GM21360 (cell line): ENCODE data around the gene SH3GLB2.

ENCODE experiments used
- ATAC-seq: cut with Tn5 transposase; IDR thresholded peaks from one replicate; pipeline ENCODE4 v1.9.1; 2021; ENCODE audit warnings: mild to moderate bottlenecking, moderate library complexity; ENCODE audit not compliant: unreplicated experiment

SH3GLB2 gene

DNA sequence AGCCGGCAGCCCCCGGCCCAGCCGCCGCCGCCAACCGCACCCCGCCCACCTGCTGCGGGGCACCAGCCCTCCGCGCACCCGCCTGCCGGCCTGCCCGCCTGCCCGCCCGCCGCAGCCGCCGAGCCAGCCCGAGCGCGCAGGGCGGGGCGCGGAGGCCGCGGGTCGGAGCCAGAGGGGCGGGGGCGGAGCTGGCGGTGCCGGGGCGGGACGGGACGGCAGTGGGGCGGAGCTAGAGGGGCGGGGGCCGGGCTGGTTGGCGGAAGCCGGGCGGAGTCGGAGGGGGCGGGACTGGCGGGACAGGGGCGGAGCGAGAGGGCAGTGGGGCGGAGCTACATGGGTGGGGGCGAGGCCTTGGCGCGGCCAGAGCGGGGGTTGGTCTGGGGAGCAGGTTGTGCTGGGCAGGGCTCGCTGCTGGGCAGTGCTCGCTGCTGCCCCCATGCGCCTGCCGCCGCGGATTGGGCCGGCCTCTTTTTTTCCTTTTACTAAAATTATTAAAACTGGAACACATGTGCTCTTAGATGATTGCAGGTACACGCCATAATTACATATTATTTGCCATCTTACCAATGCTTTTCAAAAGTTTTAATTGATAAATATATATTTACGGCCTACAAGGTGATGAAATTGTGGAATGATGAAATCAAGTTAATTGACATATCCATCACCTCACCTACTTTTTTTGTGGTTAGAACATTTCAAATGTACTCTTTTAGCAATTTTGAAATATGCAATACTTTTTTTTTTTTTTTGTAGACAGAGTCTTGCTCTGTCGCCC is at the start of gene SH3GLB2:
TSS of gene SH3GLB2 (minus strand) at position 140 of the 775 bp plus-strand sequence. CDS start 177 bp downstream, outside the sequence.
- ATAC-seq = peak; percentile 77

DNA sequence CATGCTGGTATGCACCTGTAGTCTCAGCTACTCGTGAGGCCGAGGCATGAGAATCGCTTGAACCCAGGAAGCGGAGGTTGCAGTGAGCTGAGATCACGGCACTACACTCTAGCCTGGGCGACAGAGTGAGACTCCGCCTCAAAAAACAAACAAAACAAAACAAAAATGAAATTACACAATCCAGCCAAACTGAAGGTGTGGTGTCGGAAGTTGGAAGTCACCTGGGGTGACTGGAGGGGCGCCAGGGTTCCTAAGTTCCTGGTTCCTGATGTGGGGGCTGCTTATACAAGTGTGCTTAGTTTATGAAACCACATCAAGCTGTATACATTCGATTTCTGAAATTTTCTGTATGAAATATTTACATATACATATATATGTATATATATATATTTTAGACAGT is 49.1 kb upstream of the SH3GLB2 start:
- no peak for ATAC-seq

DNA sequence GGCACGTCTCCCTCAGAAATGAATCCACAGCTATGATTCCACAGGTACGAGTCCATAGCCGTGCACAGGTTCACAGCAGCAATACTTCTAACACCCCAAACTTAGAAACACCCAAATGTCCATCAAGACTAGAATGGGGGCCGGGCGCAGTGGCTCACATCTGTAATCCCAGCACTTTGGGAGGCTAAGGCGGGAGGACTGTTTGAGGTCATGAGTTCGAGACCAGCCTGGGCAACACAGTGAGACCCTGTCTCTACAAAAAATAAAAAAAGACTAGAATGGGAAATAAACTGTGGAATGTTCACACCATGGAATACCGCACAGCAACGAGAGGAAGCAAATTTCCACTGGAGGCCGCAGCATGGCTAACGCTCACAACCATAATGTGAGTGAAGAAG is 48.5 kb upstream of the SH3GLB2 start:
- no peak for ATAC-seq

DNA sequence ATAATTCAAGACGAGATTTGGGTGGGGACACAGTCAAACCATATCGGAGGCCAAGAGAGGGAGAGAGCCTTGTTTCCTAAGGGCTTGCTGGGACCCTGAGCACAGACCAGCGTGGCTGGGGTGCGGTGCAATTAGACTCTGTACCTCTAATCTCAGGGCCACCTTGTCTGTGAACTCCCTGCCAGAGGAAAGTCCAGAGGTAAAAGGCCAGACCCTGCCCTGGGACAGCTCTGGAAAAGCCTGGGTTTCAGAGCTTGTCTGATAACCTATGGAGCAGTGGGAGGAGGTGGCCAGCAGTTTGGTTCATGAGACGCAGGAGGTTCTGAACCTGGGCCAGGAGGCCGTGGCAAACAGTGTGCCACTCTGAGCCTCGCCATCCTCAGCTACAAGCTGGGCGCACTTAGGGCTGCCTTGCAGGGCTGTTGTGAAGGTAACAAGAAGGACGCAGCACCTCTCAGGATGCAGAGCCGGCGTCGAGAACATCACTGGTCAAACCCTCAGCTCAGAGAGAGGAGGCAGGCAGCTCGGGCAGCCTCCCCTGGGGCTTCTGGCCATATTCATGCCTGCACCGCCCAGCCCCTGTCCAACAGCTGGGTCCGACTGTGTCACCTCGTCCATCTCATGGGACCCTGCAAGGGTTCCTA is 48.0 kb upstream of the SH3GLB2 start:
- no peak for ATAC-seq

DNA sequence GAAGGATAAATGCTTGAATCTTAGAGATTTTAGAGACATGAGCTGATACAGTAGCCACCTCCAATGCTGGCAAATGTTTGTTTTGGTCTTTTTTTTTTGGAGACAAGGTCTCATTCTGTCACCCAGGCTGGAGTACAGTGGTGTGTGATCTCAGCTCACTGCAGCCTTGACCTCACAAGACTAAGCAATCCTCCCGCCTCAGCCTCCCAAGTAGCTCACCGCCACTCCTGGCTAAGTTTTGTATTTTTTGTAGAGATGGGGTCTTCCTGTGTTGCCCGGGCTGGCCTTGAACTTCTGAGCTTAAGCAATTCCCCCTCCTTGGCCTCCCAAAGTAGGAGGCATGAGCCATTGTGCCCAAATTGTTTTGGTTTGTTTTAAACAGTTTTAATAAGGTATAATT is 46.0 kb upstream of the SH3GLB2 start:
- no peak for ATAC-seq

DNA sequence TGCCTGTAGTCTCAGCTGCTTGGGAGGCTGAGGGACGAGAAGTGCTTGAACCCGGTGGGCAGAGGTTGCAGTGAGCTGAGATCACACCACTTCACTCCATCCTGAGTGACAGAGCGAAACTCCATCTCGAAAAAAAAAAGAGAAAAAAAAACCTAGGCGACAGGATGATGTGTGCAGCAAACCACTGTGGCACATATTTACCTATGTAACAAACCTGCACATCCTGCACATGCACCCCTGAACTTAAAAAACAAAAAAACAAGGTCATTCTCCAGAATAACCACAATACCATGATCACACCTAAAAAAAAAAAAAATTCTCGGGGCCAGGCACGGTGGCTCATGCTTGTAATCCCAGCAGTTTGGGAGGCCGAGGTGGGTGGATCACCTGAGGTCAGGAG is 45.3 kb upstream of the SH3GLB2 start:
- ATAC-seq = no peak

DNA sequence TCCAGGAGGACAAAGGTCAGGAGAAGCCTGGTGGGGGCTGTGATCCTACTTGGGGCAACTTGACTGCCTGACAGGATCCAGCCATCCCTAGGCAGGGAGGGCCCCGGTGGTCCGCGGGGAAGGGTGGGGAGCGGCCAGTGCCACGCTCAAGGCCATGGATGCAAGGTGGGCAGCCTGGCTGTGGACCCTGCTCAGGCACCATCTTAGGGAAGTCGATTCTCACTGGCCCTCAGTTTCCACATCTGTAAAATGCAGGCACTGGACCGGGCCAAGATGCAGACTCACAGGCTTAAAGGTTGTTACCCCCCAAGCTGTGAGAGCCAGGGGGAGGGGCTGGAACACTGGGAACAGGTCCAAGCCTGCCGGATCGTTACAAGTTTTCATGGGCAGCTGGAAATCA is 44.0 kb upstream of the SH3GLB2 start:
- no peak for ATAC-seq

DNA sequence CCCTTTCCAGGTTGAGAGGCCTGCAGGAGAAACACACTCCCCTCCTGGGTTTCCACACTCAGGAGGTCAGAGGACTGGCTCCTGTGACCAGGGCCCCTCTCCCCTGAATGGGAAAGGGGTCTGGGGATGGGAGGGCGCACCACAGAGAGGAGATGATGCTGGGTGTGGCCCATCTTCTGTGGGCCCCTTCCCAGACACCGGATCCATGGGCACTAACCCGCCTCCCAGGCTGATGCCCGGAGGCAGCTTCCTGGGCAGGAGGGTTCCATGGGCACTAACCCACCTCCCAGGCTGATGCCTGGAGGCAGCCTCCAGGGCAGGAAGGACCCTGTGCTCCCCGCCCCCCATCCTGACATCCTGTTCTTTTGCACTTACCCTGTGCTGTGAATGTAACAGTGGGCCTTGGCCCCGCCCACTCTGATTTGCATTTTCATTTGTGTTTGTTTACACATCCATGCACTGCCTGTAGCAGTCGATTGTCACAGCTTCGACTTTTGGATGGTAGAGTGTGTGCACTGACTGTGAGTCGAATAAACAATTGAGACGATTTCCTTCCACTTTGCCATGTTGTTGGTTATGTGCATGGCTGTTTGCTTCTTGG is 43.5 kb upstream of the SH3GLB2 start:
- no peak for ATAC-seq

DNA sequence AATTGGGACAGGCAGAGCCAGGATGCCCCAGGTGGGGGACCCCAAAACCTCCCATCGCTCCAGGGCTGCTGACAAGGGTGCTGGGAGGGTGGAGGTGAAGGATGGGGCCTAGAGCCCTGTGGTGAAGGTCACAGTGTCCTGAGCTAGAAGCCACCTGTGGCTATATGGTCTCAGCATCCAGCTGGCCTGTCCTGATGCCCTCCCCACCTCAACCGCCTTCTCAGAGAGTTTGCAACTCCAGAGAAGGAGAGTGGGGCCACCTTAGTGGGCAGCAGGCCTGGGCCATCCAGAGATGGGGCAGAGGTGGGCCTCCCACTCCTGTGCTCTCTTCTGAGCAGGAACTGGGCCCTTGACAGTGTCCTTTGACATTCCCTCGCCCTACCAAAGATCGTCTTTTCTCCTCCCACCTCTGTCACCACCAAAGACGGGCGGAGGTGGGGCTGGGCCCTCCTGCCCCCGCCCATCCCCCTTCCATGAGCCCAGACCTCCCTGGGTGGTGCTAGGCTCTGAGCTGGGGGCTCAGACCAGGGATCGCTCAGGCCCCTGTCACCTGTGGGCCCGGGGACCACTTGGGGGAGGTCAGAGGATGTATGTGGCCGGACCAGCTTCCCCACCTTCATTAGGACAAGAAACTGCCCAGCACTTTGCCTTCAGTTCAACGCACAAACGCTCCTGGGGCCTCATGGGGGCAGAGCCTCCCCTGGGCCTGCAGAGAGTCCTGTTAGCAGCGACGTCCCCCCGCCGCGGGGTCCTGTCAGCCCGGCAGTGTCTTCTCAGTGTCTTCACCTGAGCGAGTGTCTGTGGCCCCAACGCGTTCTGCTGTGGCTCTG is 42.8 kb upstream of the SH3GLB2 start:
- no peak for ATAC-seq

DNA sequence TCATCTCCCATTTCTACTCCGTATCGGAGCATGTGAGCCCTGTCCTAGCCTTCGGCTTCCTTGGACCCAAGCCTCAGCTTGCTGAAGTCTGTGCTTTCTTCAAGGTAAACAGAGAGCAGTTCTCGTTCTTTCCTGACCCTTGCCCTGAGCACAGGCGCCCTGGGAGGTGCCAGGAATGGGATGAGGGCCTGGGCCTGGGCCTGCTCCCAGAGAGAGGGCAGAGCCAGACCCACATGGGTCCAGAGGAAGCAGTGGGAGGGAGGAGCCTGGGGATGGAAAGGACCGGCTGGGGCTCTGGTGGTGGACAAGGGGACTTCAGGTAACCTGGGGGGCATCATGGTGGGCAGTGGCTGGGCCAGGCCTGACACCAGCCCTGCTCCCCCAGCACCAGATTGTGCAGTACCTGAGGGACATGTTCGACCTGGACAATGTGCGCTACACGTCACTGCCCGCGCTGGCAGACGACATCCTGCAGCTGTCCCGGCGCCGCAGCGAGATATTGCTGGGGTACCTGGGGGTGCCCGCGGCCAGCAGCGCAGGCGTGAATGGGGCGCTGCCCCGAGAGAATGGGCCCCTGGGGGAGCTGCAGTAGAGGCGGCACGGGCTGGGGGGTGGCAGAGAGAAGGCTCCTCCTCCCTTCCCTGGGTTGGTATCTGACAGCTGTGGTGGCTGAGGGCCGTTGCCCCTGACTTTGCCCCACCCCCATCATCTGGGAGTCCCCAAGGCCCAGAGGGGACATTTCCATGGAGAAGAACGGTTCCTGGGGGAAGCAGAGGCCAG is 41.9 kb upstream of the SH3GLB2 start:
- no peak for ATAC-seq

DNA sequence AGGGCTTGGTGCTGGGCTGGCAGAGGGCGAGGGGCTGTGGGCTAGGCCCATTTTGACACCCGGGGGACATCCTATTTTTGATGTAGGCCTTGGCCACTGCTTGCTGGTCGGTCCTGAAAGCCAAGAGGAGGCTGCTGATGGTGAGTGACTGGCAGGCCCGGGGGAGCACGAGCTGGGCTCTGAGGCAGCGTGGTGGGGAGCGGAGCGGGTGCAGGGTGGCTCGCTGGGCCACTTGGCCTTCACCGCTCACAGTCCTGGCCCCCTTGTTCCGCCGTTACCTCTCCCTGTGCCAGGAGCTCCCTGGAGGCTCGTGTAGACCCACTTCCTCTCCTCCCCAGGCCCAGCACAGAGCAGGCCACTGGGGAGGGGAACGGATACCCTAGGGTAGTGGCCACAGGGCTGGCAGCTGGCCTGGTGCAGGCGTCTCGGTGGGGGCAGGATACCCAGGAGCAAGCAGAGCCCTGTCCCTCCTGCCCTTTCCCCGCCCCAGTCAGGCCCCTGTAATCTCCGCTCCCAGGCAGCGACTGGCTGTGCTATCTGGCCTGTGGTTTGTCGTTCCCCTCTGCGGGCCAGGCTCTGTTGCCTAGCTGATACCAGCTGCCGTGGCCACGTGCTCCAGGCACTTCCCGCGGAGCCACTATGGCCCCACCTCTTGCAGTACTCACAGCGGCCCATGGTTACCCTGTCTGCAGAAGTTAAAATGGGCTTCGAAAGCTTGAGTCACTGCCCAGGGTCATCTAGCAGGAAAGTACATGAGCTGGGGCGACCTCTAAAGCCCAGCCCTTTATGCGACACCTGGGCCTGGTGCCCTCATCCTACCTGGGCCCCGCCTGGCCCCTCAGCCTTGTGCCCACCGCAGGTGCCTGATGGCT is 41.1 kb upstream of the SH3GLB2 start:
- no peak for ATAC-seq

DNA sequence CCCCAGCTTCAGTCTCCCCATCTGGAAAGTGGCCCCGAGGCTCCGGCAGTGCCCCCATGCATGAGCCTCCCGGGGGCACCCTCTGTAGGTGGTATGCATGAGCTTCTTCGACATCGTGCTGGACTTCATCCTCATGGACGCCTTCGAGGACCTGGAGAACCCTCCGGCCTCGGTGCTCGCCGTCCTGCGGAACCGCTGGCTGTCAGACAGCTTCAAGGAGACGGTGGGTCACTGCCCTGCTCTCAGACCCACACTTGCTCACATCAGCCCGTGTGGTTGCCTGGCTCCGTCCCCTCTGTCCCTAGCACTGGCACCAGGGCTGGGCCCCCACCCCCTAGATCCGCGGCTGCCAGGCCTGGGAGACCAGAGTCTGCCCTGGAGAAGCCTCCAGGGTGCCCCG is 40.0 kb upstream of the SH3GLB2 start:
- ATAC-seq = no peak

DNA sequence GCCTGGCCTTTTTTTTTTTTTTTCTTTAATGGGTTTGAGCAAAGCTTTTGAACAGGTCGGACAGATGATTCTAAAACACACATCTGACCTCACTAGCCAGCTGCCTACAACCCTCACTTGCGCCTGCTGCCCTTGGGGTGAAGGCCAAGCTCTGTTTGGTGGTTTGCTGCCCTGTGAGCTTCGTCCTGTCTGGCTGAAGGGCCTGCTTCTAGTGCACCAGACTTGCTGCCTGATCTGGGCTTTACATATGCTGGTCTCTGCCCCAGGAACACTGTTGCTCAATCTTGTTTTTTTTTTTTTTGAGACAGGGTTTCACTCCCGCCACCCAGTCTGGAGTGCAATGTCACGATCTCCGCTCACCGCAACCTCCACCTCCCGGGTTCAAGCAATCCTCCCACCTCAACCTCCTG is 36.4 kb upstream of the SH3GLB2 start:
- ATAC-seq = no peak

DNA sequence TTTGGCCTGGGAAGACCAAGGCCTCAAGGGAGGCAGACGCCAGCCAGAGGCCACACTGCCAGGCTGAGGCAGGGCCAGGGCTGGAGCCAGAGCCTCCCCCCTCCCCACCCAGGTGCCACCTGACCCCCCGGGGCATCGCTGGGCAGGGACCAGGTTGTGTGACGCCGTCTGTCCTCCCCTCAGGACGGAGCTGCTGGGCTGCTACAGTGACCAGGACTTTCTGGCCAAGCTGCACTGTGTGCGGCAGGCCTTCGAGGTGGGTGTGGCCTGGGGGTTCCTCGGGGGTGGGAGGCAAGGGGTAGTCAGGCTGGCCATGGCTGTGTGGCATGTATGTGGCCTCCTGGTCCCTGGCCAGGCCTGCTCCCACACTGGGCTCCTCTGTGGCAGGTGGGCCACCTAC is 34.9 kb upstream of the SH3GLB2 start:
- ATAC-seq = no peak

DNA sequence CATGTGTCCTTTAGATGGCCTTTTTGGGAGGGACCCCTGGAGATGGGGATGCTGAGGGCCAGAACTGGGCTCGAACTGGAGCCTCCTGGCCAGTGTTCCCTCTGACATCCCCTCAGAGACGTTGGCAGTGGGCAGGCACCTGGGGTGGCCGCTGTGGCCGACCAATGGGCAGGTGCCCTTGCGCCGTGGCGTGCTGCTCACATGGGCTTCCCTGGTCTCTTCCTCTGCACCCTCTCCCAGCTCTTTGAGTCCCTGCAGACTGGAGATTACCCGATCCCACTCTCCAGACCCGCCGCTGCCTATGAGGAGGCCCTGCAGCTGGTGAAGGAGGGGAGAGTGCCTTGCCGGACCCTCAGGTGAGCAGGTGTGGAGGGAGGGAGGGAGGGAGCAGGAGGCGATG is 32.9 kb upstream of the SH3GLB2 start:
- ATAC-seq = no peak

DNA sequence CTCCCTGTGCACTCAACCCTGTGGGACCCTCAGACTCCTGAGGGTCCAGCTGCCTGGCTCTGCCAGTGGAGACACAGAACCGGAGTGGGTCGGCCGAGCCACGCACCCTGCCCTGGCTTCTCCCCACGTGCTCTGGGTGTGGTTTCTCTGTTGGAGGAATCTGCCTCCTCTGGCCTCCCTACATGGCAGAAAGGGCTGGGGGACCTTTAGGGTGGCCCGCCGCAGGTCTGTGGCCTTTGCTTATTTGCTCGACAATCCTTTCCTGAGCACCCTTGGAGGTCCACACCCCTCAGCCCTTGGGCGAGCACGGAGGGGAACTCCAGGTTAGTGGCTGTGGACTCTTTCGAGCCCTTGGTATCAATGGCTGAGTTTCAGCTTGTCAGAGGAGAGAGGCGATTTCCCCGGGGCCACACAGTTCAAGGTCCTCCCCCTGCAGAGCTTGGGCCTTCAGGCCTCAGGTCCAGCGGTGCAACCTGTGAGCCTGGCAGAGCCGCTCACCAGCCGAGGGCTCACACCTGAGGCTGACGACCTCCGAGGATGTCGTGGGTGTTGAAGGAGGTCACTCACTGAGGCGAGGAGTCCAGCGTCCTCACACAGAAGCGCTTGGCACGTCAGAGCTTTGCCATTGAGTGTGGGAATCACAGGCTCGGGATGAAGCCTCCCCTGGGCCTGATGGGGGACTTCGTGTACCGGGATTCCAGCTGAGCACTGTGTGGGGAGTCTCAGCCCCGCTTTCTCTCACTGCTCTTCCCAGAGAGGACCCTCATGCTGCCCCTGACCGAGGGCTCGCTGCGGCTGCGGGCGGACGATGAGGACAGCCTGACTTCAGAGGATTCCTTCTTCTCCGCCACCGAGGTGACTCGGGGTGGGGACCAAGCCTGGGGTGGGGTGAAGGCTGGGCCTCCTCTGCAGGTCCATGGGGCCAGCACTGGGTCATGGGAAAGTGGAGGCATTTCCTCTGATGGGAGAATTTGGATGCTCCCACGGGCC is 32.0 kb upstream of the SH3GLB2 start:
- ATAC-seq = no peak

DNA sequence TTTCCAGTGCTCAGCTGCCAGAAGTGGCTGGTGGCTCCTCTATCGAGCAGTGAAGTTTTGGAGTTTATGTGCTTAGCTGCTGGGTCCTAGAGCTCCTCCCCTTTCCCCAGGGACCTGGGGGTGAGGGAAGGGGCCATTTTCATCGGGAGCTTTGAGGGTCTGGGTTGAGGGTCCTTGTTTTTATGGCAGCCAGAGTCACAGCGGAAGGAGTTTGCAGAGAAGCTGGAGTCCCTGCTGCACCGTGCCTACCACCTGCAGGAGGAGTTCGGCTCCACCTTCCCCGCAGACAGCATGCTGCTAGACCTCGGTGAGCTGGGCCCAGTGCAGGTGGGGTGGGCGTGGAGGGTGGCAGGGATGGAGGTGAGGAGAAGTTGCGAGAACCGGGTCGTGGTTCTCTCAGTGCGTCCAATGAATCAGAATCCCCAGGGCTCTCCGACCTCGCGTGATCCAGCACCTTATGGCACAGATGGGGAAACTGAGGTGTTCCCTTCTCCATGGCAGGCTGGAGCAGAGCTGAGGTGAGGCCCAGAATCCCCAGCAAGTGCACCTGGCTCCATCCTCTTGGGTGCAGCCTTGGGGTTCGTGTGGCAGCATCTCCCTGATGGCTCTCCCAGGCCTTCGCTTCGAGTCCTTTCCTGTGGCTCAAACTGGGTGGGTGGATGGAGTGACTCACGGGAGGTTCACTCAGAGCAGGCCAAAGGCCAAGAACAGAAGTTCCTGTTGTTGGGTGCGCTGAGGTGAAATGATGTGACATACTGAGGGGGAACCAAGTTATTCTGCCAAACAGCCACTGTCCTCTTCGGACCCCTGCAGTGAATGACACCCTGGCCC is 31.0 kb upstream of the SH3GLB2 start:
- ATAC-seq = no peak
